Psoas muscle (tissue), 8 donors: Measurements from ENCODE around the gene TTLL10. TPM values are rescaled to one million over a fixed set of nuclear protein-coding genes. Genes with fewer than 3 reads are reported as not detected.
A peak's percentile ranks its signal among the peaks of the same experiment; 100 is the strongest.

Source experiments
- ATAC-seq, 4 donors: fragments of 200-7000 bp; cut with Tn5 transposase; one replicate each; pipeline ENCODE4 v1.9.1; 2020; ENCODE audit warnings: moderate library complexity in 3 of 4, mild to moderate bottlenecking in 2 of 4
- DNase-seq, 2 donors: peaks; one replicate each; pipeline ENCODE4 v3.0.0-alpha.2; 2020
- H3K27ac ChIP-seq: fragments of 200-600 bp; one replicate; pipeline ENCODE4 v1.8.0; 2022
- H3K27me3 ChIP-seq, 3 donors: fragments of 200-600 bp in 1 of 3; one replicate each; pipeline versions ENCODE4 v1.6.1 to v1.8.0; 2013 to 2022; ENCODE audit warnings: low read length in 2 of 3, mild to moderate bottlenecking in 2 of 3, moderate library complexity in 1 of 3; ENCODE audit not compliant: insufficient read depth in 3 of 3
- H3K36me3 ChIP-seq, 2 donors: fragments of 200-600 bp in 1 of 2; one replicate each; pipeline versions ENCODE4 v1.6.1 to v1.8.0; 2013 to 2022; ENCODE audit warnings: low read depth in 1 of 2, mild to moderate bottlenecking in 1 of 2, moderate library complexity in 1 of 2; ENCODE audit not compliant: insufficient read depth in 1 of 2
- H3K4me1 ChIP-seq: fragments of 200-600 bp; one replicate; pipeline ENCODE4 v1.8.0; 2022
- H3K4me3 ChIP-seq: fragments of 200-600 bp; one replicate; pipeline ENCODE4 v1.8.0; 2022; ENCODE audit warnings: mild to moderate bottlenecking
- H3K9me3 ChIP-seq: fragments of 200-600 bp; one replicate; pipeline ENCODE4 v1.8.0; 2022
- WGBS, 3 donors: extraction: QIAGEN DNeasy Blood & Tissue Kit; methylation state at CpG; one replicate each; pipeline versions ENCODE4 v1.1.6 to v1.1.7; 2013; 5-methylcytosine and 5-hydroxymethylcytosine counted together
- intact Hi-C, 2 donors: fragments of 100-400 bp; cut with DNase I; formaldehyde crosslinking; loops; one replicate each; pipeline versions ENCODE4 v1.11.0 to v1.14.2; 2022
- polyA plus RNA-seq, 3 donors: library from polyadenylated mRNA; stranded (reverse); fragments of 200-250 nt; gene quantifications; one replicate each; pipeline ENCODE4 v1.2.3, GENCODE V29; 2013
- total RNA-seq, 4 donors: library from RNA; stranded (reverse); fragmentation: NEBNext Ultra II Directional in 2 of 4; extraction: Animal tissue kit (Norgen Biotek cat#: 25700) in 2 of 4; gene quantifications; one replicate each; pipeline versions ENCODE4 v1.2.1 to v1.2.4, GENCODE V29; 2021 to 2023
- TF ChIP-seq, protein P1 (sequence below): fragments of 200-600 bp; IDR thresholded peaks from one replicate; pipeline ENCODE4 v1.8.0; 2022; ENCODE audit warnings: antibody characterized with exemption
- donor health status: healthy with polysubstance abuse.
- donor health status: DM: no; HTN: no; CAD: no; lungs with moderate emphysema.
- donor health status: Bipolar disorder and iron deficiency.
- donor health status: healthy.
- donor health status: DM: yes; HTN: yes; CAD: no.
- donor health status: DM: no; HTN: no; CAD: no.
- donor health status: DM: no; HTN: no; CAD: no.
- donor health status: DM: yes; HTN: yes; CAD: no.

The TTLL10 gene
- total and polyA plus RNA-seq, 7 donors: 0.03 to 0.27 (median 0.10) TPM; not detected in 3

DNA sequence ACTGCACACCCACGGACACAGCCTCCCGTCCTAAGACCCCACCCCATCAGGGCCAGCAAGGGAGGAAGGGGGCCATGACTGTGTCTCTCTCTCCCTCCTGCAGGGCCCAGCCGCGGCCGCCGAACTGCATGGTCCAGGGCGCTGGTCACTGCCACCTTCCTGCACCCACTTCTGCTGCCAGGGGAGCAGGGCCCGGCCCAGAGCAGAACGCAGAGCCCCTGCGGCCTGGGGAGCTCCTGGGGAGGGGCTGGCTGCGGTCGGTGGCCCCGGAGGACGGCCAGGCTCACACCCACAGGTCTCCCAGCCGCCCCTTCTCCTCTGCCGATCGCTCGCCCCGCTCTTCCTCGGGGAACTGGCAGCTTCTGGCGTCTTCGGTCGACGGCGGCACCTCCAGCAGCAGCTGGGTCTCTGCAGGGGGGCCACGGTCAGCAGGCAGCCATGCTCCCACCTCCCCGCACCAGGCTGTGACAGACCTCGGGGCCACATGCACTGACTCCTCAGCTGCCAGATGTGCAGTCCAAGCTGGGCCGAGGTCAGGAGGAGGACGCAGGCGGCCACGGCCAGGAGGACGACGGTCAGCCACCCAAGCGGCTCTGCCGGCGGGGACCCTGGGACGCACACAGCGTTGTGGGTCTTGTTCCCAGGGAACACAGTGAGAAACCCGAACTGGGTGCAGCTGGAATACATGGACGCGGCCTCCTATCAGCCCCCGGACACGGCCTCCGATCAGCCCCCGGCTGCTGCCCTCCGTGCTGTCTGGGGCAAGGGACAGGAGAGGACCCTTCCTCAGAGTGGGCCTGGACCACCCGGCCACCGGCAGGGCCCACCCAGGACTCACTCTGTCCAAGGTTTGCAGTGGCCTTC lies 30.1 kb downstream of the TTLL10 start:
- Histone ChIP-seq H3K27me3 (peaks cover 0 to 59% (median 13%) of the 10 kb centered on the region in 3 donors), H3K27ac (no peak overlapping the region), H3K4me3 (no peak overlapping the region), H3K9me3 (no peaks in the 10 kb centered on the region), H3K36me3 (no peaks in the 10 kb centered on the region), H3K4me1 (peaks cover 14% of the 10 kb centered on the region)
- intact Hi-C loops: no loop called here
- DNase-seq (peak; percentile 10 to 46), ATAC-seq (no peak)
- TF ChIP-seq, protein P1, sequence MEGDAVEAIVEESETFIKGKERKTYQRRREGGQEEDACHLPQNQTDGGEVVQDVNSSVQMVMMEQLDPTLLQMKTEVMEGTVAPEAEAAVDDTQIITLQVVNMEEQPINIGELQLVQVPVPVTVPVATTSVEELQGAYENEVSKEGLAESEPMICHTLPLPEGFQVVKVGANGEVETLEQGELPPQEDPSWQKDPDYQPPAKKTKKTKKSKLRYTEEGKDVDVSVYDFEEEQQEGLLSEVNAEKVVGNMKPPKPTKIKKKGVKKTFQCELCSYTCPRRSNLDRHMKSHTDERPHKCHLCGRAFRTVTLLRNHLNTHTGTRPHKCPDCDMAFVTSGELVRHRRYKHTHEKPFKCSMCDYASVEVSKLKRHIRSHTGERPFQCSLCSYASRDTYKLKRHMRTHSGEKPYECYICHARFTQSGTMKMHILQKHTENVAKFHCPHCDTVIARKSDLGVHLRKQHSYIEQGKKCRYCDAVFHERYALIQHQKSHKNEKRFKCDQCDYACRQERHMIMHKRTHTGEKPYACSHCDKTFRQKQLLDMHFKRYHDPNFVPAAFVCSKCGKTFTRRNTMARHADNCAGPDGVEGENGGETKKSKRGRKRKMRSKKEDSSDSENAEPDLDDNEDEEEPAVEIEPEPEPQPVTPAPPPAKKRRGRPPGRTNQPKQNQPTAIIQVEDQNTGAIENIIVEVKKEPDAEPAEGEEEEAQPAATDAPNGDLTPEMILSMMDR: no peak
- WGBS, 3 donors: 74 to 77% (median 76%) methylated on average over 33 to 49 of the region's 49 CpGs

DNA sequence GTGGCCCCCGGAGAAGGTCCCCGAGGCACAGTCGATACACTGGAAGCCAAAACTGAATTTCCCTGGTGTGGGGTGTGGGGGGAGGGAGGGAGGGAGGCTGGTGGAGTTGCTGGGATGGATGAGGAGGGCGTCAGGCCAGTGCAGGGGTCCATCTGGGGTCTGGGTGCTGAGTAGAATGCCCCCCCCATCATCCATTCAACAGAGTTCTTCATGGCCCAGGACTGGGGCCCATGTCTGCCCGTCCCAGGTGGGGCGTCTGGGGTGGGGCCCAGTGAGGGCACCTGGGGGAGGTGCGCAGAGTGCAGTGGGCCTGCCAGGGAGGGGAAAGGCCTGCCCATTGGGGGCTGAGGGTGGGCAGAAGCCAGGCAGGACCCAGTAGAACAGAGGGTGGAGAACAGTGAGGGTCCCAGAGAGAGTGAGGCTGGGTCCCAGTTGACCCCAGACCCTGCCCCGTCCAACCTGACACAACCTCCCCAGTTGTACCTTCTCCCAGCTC lies 30.8 kb downstream of the TTLL10 start:
- no peak for ATAC-seq
- H3K9me3 ChIP-seq: no peaks in the 10 kb centered on the region
- intact Hi-C loops: no loop called here

DNA sequence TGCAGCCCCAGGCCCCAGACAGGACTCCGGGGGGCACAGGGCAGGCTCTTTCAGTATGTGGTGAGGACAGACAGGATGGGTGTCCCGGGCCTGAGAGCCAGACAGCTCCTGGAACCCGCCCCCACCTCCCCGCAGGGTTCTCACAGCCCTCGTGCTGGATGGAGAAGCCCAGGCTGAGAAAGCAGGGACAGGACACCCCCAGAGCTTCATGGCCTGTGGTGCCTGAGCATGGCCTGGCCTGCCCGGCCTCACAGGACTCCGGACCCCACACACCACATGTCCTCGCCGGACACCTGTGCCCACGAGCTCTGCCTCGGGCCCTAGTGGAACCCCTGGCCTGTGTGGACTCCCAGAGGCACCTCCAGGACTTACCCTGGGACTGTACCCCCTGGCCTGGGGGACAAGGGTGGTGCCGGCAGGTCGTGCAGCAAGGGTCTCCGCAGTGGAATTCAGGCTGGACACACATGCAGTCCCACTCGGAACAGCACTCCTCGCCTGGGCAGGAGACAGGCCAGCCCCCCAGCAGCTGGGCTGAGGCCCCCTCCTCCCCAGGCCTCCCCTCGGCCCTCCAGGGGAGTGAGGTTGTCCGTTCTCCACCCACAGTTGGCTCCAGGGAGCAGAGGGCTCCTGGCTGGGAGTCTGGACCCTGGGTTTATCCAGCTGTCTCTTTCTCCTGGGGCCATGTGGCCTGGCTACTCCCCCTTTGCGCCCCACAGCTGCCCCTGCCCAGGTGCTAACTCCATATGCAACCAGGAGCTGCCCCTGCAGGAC lies 31.5 kb downstream of the TTLL10 start:
- WGBS, 3 donors: 86 to 91% (median 88%) methylated on average over 16 to 19 of the region's 19 CpGs
- TF ChIP-seq, protein P1: no peak
- H3K36me3 ChIP-seq: no peaks in the 10 kb centered on the region
- H3K9me3 ChIP-seq: no peaks in the 10 kb centered on the region
- H3K4me3 ChIP-seq: no peak overlapping the region
- DNase-seq (peak; percentile 10 to 38), ATAC-seq (no peak)
- no peak overlapping the region for H3K27ac ChIP-seq
- H3K4me1 ChIP-seq: peaks cover 14% of the 10 kb centered on the region
- intact Hi-C loops: no loop called here
- peaks cover 0 to 52% (median 13%) of the 10 kb centered on the region in 3 donors for H3K27me3 ChIP-seq

More for the DNA sequence above, 30.8 kb downstream of the TTLL10 start:
- peak in 1 of 2 donors; percentile 41 for DNase-seq
- WGBS, 3 donors: 81 to 93% (median 88%) methylated on average over 6 to 8 of the region's 8 CpGs
- no peaks in the 10 kb centered on the region for H3K36me3 ChIP-seq
- TF ChIP-seq, protein P1: no peak
- peaks cover 14% of the 10 kb centered on the region for H3K4me1 ChIP-seq
- H3K27ac ChIP-seq: no peak overlapping the region
- no peak overlapping the region for H3K4me3 ChIP-seq
- H3K27me3 ChIP-seq: peaks cover 0 to 57% (median 13%) of the 10 kb centered on the region in 3 donors

DNA sequence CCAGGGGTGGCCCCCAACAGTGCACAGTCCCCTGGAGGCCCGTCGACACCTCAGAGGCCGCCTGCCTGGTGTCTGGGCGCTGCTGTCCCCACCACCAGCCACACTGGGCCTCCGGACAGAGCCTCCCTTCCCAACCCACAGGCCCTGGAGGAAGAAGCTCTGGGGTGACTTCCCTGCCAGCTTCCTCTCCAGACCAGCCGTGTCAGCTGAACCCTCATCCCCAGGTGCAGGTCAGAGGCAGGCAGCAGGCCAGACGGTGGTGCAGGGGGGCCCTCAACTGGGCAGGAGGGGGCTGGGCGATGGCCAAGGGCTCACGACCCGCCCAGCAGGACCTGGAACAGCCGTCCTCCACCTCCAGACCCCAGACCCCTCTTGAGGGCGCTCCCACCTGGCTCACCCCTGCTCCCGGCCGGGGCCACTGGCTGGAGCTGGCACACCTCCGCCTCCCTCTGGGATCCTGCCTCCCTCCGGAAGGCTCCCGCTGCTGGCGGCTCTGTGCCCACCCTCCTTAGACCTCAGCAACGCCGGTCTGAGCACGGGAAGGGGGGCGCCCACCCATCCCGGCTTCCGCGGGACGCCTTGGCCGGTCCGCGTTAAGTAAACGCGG lies 32.2 kb downstream of the TTLL10 start:
- peak overlapping the region; percentile 52 for H3K4me3 ChIP-seq
- DNase-seq (peak; percentile 13 to 45), ATAC-seq (no peak)
- H3K27me3 ChIP-seq: peaks cover 0 to 45% (median 13%) of the 10 kb centered on the region in 3 donors
- no peak overlapping the region for H3K27ac ChIP-seq
- TF ChIP-seq, protein P1: no peak
- no peaks in the 10 kb centered on the region for H3K36me3 ChIP-seq
- H3K9me3 ChIP-seq: no peaks in the 10 kb centered on the region
- intact Hi-C loops: no loop called here
- H3K4me1 ChIP-seq: peaks cover 14% of the 10 kb centered on the region
- 24 to 29% (median 26%) methylated on average over 23 to 31 of the region's 31 CpGs for WGBS, 3 donors
